ENCODE measurements around the gene GPS1.

GRCh38 chr17:82035956-82036633 is 15.6 kb upstream of the GPS1 start:
- TF ChIP-seq CTCF (IDR thresholded peaks at IDR 0.05) (no peak), POLR2A (IDR thresholded peaks at IDR 0.05) (no peak)

Measured in uterus (tissue), 2 donors.